Glutamatergic neuron (in vitro differentiated cells): ENCODE data around the gene NPW. TPM values are rescaled to one million over a fixed set of nuclear protein-coding genes. Genes with fewer than 3 reads are reported as not detected.

Experiments
- DNase-seq: peaks from one replicate; pipeline ENCODE4 v3.0.0; 2022
- H3K27ac Mint-ChIP-seq: one replicate; pipeline ENCODE4 v1.8.0; 2020; ENCODE audit warnings: mild to moderate bottlenecking, mixed read lengths, inconsistent platforms; ENCODE audit not compliant: unreplicated experiment
- H3K27me3 Mint-ChIP-seq: one replicate; pipeline ENCODE4 v1.8.0; 2020; ENCODE audit warnings: mild to moderate bottlenecking, moderate library complexity, mixed read lengths, inconsistent platforms; ENCODE audit not compliant: unreplicated experiment
- H3K36me3 Mint-ChIP-seq: one replicate; pipeline ENCODE4 v1.8.0; 2020; ENCODE audit warnings: mild to moderate bottlenecking, mixed read lengths, inconsistent platforms; ENCODE audit not compliant: unreplicated experiment
- H3K4me1 Mint-ChIP-seq: one replicate; pipeline ENCODE4 v1.8.0; 2020; ENCODE audit warnings: mild to moderate bottlenecking, low read depth, mixed read lengths, inconsistent platforms; ENCODE audit not compliant: unreplicated experiment
- H3K4me3 Mint-ChIP-seq: one replicate; pipeline ENCODE4 v1.8.0; 2020; ENCODE audit warnings: mild to moderate bottlenecking, mixed read lengths, inconsistent platforms; ENCODE audit not compliant: unreplicated experiment
- H3K9me3 Mint-ChIP-seq: one replicate; pipeline ENCODE4 v1.8.0; 2020; ENCODE audit warnings: mild to moderate bottlenecking, moderate library complexity, mixed read lengths, inconsistent platforms; ENCODE audit not compliant: unreplicated experiment
- total RNA-seq: library from RNA; stranded (reverse); fragmentation: NEBNext Ultra II Directional; extraction: Animal tissue kit (Norgen Biotek cat#: 25700); gene quantifications from one replicate; pipeline ENCODE4 v1.2.1, GENCODE V29; 2021; ENCODE audit not compliant: unreplicated experiment
- TF ChIP-seq, protein P1 (sequence below): fragments of 200-600 bp; sonication (generic); IDR thresholded peaks from one replicate; pipeline ENCODE4 v1.5.0; 2021; ENCODE audit not compliant: partially characterized antibody, unreplicated experiment

Gene NPW
- total RNA-seq, 1 donor from 2014 or later: 0.91 TPM

- peaks cover 4% of the 10 kb centered on the region for H3K27me3 Mint-ChIP-seq
- no peak overlapping the region for H3K4me3 Mint-ChIP-seq
- H3K36me3 Mint-ChIP-seq: peaks cover 4% of the 10 kb centered on the region
- H3K9me3 Mint-ChIP-seq: peaks cover 6% of the 10 kb centered on the region
- no peak overlapping the region for H3K27ac Mint-ChIP-seq
- no peaks in the 10 kb centered on the region for H3K4me1 Mint-ChIP-seq
- DNase-seq: no peak
- TF ChIP-seq, protein P1, sequence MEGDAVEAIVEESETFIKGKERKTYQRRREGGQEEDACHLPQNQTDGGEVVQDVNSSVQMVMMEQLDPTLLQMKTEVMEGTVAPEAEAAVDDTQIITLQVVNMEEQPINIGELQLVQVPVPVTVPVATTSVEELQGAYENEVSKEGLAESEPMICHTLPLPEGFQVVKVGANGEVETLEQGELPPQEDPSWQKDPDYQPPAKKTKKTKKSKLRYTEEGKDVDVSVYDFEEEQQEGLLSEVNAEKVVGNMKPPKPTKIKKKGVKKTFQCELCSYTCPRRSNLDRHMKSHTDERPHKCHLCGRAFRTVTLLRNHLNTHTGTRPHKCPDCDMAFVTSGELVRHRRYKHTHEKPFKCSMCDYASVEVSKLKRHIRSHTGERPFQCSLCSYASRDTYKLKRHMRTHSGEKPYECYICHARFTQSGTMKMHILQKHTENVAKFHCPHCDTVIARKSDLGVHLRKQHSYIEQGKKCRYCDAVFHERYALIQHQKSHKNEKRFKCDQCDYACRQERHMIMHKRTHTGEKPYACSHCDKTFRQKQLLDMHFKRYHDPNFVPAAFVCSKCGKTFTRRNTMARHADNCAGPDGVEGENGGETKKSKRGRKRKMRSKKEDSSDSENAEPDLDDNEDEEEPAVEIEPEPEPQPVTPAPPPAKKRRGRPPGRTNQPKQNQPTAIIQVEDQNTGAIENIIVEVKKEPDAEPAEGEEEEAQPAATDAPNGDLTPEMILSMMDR: no peak
Observed at GRCh38 chr16:2066139-2066538, 46.6 kb downstream of the NPW start.

Other genes starting within 250 kb of the NPW start
- 79.1 TPM for gene NME3, start 248.2 kb upstream of the NPW start, total RNA-seq
- gene EME2, start 247.0 kb upstream of the NPW start, total RNA-seq: 68.7 TPM
- 75.1 TPM for gene MRPS34, start 246.7 kb upstream of the NPW start, total RNA-seq
- gene SPSB3, start 237.2 kb upstream of the NPW start, total RNA-seq: 80.4 TPM
- gene NUBP2, start 236.8 kb upstream of the NPW start, total RNA-seq: 66.1 TPM
- gene IGFALS, start 226.1 kb upstream of the NPW start, total RNA-seq: 0.39 TPM
- 99.6 TPM for gene HAGH, start 193.0 kb upstream of the NPW start, total RNA-seq
- gene FAHD1, start 192.6 kb upstream of the NPW start, total RNA-seq: 26.5 TPM
- 2.4 TPM for gene MEIOB, start 147.6 kb upstream of the NPW start, total RNA-seq
- gene HS3ST6, start 101.4 kb upstream of the NPW start, total RNA-seq: 7.8 TPM
- 50.9 TPM for gene MSRB1, start 76.6 kb upstream of the NPW start, total RNA-seq
- not detected for gene RPL3L, start 65.1 kb upstream of the NPW start, total RNA-seq
- gene NDUFB10, start 60.2 kb upstream of the NPW start, total RNA-seq: 302 TPM
- 1,772 TPM for gene RPS2, start 55.0 kb upstream of the NPW start, total RNA-seq
- not detected for gene RNF151, start 52.9 kb upstream of the NPW start, total RNA-seq
- gene TBL3, start 47.7 kb upstream of the NPW start, total RNA-seq: 26.8 TPM
- gene NOXO1, start 38.3 kb upstream of the NPW start, total RNA-seq: 1.3 TPM
- gene GFER, start 35.6 kb upstream of the NPW start, total RNA-seq: 26.0 TPM
- gene SYNGR3, start 29.8 kb upstream of the NPW start, total RNA-seq: 45.7 TPM
- 90.4 TPM for gene ZNF598, start 10.0 kb upstream of the NPW start, total RNA-seq
- 22.3 TPM for gene NHERF2, start 7.1 kb downstream of the NPW start, total RNA-seq
- 194 TPM for gene NTHL1, start 28.0 kb downstream of the NPW start, total RNA-seq
- gene TSC2, start 28.2 kb downstream of the NPW start, total RNA-seq: 215 TPM
- 628 TPM for gene PKD1, start 116.1 kb downstream of the NPW start, total RNA-seq
- 292 TPM for gene RAB26, start 128.8 kb downstream of the NPW start, total RNA-seq
- 74.8 TPM for gene TRAF7, start 136.0 kb downstream of the NPW start, total RNA-seq
- gene CASKIN1, start 176.8 kb downstream of the NPW start, total RNA-seq: 31.6 TPM
- 57.9 TPM for gene MLST8, start 185.7 kb downstream of the NPW start, total RNA-seq
- 30.2 TPM for gene BRICD5, start 191.1 kb downstream of the NPW start, total RNA-seq
- gene PGP, start 195.1 kb downstream of the NPW start, total RNA-seq: 33.9 TPM
- 53.4 TPM for gene E4F1, start 203.8 kb downstream of the NPW start, total RNA-seq
- gene DNASE1L2, start 216.7 kb downstream of the NPW start, total RNA-seq: 3.4 TPM
- gene ECI1, start 231.8 kb downstream of the NPW start, total RNA-seq: 50.9 TPM
- 220 TPM for gene RNPS1, start 248.3 kb downstream of the NPW start, total RNA-seq